Body of pancreas (tissue), 4 donors: ENCODE measurements around the gene SH2D5.

Source experiments
- POLR2A ChIP-seq, 3 donors: fragments of 450-650 bp; IDR thresholded peaks; one replicate each; pipeline ENCODE4 v1.6.1; 2016; ENCODE audit warnings: antibody characterized with exemption in 3 of 3, mild to moderate bottlenecking in 2 of 3
- TF ChIP-seq, protein P1 (sequence below), 7 experiments: fragments of 450-650 bp in 4 of 7; fragments of 200-600 bp in 3 of 7; sonication (generic) in 3 of 7; IDR thresholded peaks; one replicate each; pipeline ENCODE4 v1.5.1; 2016 to 2019; ENCODE audit warnings: antibody characterized with exemption in 7 of 7

DNA sequence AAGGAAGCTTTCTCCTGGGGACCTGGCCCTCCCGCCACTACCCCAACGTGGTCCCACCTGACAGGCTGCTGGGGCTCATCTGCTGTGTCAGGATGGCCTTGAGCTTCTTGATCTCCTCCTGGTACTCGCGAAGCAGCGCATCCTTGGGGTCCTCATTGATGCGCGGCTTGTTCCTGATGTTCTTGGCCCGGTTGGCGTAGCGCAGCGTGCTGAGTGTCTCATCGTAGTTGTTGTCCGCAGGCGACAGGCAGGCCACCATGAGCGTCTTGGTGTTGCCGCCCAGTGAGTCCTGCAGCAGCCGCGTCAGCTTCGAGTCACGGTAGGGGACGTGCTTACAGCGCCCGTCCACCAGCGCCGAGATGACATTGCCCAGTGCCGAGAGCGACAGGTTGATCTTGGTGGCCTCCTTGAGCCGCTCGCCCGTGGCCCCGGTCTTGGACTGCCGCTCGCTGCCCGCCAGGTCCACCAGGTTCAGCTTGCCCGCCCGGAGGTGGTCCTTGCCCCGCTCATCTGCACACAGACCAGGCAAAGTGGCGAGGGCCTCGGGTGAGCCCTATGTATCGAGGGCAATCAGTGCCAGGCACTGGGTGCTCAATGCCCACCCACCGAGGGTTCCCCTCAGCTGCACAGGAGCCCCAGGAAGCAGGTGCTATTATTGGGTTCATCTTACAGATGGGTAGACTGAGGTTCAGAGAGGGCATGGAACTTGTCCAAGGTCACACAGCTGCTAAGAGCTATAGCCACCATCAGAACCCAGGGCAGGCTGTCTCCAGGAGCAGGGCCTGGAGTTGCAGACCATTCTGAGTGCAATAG, 27.9 kb downstream of the SH2D5 start:
- no peak for TF ChIP-seq POLR2A (IDR thresholded peaks at IDR 0.05)
- TF ChIP-seq, protein P1, sequence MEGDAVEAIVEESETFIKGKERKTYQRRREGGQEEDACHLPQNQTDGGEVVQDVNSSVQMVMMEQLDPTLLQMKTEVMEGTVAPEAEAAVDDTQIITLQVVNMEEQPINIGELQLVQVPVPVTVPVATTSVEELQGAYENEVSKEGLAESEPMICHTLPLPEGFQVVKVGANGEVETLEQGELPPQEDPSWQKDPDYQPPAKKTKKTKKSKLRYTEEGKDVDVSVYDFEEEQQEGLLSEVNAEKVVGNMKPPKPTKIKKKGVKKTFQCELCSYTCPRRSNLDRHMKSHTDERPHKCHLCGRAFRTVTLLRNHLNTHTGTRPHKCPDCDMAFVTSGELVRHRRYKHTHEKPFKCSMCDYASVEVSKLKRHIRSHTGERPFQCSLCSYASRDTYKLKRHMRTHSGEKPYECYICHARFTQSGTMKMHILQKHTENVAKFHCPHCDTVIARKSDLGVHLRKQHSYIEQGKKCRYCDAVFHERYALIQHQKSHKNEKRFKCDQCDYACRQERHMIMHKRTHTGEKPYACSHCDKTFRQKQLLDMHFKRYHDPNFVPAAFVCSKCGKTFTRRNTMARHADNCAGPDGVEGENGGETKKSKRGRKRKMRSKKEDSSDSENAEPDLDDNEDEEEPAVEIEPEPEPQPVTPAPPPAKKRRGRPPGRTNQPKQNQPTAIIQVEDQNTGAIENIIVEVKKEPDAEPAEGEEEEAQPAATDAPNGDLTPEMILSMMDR (IDR thresholded peaks at IDR 0.05), result no peak
